ENCODE data around the gene C17orf113. TPM values are rescaled to one million over a fixed set of nuclear protein-coding genes. Genes with fewer than 3 reads are reported as not detected.

Gene C17orf113
- total RNA-seq, 4 donors from 2014 or later: 0.13 to 0.86 (median 0.38) TPM

DNA sequence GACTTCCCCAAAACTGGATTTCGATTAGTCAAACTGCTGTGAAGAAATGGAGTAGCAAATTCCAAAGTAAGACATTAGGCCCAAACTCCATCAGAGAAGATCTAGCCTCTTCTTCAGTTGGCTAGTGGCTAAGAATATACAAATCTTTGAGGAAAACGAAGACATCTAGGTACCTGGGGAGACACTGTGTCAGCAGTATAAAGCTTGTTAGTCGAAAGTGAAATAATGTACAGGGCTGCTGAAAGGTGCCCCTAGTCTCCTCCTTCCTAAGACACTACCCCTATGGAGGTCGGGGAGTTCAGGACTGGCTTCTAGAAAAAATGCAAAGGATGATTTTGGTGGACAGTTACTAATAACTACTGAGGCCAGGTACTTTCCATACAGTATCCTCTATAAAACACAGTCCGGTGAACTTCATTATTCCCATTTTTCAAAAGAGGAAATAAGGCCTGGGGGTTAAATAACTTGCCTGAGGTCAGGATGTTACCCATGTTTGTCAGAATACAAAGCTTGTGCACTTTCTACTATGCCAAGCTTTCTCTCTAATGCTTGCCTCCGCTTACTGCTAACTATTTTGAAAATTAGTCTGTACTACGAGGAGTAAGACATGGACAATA lies 48.1 kb downstream of the C17orf113 start:
- ATAC-seq (no peak), DNase-seq (no peak)
- H3K9me3 ChIP-seq: no peaks in the 10 kb centered on the region
- no peak overlapping the region for H3K4me3 ChIP-seq
- in situ Hi-C loops (cut with MboI; ENCODE audit: low sequenced_read_pairs in 4 of 4) (no loop called here), intact Hi-C loops (cut with DNase I; ENCODE audit: low total_unique reads) (no loop called here)
- H3K27me3 ChIP-seq: no peaks in the 10 kb centered on the region
- TF ChIP-seq CTCF (IDR thresholded peaks at IDR 0.05 in 4 of 5, conservative IDR thresholded peaks at IDR 0.05 in 1 of 5): no peak
- no peak for TF ChIP-seq POLR2A (IDR thresholded peaks at IDR 0.05)
- H3K36me3 ChIP-seq: peaks cover 0 to 36% of the 10 kb centered on the region in 2 donors
- peaks cover 20 to 29% of the 10 kb centered on the region in 2 donors for H3K4me1 ChIP-seq
- H3K27ac ChIP-seq: no peak overlapping the region

DNA sequence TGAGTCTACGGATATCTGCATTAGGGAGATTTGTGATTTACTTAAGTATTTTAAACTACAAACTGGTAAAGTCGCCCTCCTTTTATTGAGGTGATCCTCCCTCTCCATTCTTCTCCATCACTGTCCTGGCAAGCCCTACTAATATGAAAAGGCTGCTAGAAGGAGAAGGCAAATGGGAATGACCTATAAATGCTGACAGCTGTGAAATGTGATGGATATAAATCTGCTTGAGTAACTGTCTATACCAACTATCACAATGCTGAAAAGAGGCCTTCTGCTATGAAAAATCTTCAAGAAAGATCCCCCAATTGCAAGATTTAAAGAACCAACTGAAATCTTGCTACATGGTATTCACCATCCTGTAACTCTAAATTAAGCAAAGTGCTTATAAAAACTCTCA lies 48.7 kb downstream of the C17orf113 start:
- Histone ChIP-seq H3K27me3 (no peaks in the 10 kb centered on the region), H3K9me3 (no peaks in the 10 kb centered on the region), H3K4me1 (peaks cover 15 to 29% of the 10 kb centered on the region in 2 donors), H3K27ac (no peak overlapping the region), H3K36me3 (peaks cover 0 to 41% of the 10 kb centered on the region in 2 donors), H3K4me3 (no peak overlapping the region)
- DNase-seq (no peak), ATAC-seq (no peak)
- intact Hi-C loops (cut with DNase I; ENCODE audit: low total_unique reads) (no loop called here), in situ Hi-C loops (cut with MboI; ENCODE audit: low sequenced_read_pairs in 4 of 4) (no loop called here)
- TF ChIP-seq POLR2A (IDR thresholded peaks at IDR 0.05): no peak

DNA sequence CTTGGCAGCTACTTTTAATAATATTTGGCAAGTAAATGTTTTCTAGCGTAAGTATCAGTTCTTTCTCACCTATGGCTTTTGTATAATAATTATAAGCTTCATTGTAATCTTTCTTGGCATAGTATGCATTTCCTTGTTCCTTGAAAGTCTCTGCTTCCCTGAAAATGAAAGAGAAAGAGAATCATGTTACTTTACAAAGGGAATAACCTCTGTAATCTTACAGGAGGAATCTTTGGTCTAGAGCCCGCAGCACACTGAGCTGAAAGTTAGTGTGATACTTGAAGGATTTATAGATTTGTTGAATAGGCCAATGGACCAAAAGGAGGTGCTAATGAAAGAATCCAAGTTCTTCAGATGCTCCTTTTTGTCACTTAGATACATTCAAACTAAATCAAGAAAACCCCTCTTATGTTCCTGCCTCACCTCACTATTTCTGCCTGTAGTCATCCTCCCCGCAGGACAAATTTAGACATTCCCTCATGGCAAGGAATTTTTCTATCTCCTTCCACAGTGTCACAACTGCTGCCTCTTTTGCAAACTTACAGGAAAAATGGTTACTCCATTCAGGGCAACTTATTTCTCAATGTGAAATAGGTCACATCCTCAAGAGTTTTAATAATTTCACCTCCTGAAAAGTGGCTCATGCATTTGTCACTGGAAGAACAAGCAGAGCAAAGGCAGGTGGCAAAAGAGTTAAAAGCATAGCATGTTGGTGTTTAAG lies 49.8 kb downstream of the C17orf113 start:
- no peaks in the 10 kb centered on the region for H3K9me3 ChIP-seq
- intact Hi-C loops (cut with DNase I; ENCODE audit: low total_unique reads): no loop called here
- peak overlapping the region in 3 of 4 donors; percentile 3 to 40 (median 18) for H3K27ac ChIP-seq
- in situ Hi-C loops (cut with MboI; ENCODE audit: low sequenced_read_pairs in 4 of 4): no loop called here
- peaks cover 14 to 28% of the 10 kb centered on the region in 2 donors for H3K4me1 ChIP-seq
- no peak for DNase-seq
- no peak for TF ChIP-seq POLR2A (IDR thresholded peaks at IDR 0.05)
- TF ChIP-seq CTCF (IDR thresholded peaks at IDR 0.05 in 4 of 5, conservative IDR thresholded peaks at IDR 0.05 in 1 of 5): no peak
- no peak overlapping the region for H3K4me3 ChIP-seq
- H3K36me3 ChIP-seq: peaks cover 0 to 53% of the 10 kb centered on the region in 2 donors
- ATAC-seq: peak in 1 of 2 donors; percentile 32
- no peaks in the 10 kb centered on the region for H3K27me3 ChIP-seq

DNA sequence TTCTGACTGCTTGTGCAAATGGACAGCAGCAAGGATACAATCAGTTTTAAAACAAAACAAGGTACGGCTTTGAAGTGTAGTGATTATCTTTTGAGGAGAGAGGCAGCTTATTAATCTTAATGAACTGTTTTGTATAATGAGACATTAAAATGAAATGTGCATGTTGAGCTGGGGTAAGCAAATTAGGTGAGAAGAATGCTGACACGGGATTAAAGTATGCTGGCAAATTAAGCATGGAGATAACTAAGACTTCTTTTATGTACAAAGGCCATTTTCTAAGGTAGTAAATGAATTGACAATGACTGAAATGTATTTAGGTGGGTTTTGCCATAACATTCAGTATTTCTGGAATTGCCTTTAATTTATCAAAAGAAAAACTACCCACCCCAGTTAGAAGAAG lies 51.9 kb downstream of the C17orf113 start:
- Histone ChIP-seq H3K36me3 (peaks cover 4 to 74% of the 10 kb centered on the region in 2 donors), H3K4me3 (no peak overlapping the region), H3K4me1 (peaks cover 10 to 11% of the 10 kb centered on the region in 2 donors), H3K9me3 (no peaks in the 10 kb centered on the region), H3K27ac (no peak overlapping the region), H3K27me3 (no peaks in the 10 kb centered on the region)
- DNase-seq (no peak), ATAC-seq (no peak)
- intact Hi-C loops (cut with DNase I; ENCODE audit: low total_unique reads) (no loop called here), in situ Hi-C loops (cut with MboI; ENCODE audit: low sequenced_read_pairs in 4 of 4) (no loop called here)
- TF ChIP-seq POLR2A (IDR thresholded peaks at IDR 0.05) (no peak), CTCF (IDR thresholded peaks at IDR 0.05 in 4 of 5, conservative IDR thresholded peaks at IDR 0.05 in 1 of 5) (no peak)

- no peaks in the 10 kb centered on the region for H3K27me3 ChIP-seq
- no peak for TF ChIP-seq POLR2A (IDR thresholded peaks at IDR 0.05)
- no peak for TF ChIP-seq CTCF (IDR thresholded peaks at IDR 0.05 in 4 of 5, conservative IDR thresholded peaks at IDR 0.05 in 1 of 5)
- peaks cover 15 to 20% of the 10 kb centered on the region in 2 donors for H3K4me1 ChIP-seq
- no peaks in the 10 kb centered on the region for H3K9me3 ChIP-seq
- no peak overlapping the region for H3K27ac ChIP-seq
- peaks cover 4 to 85% of the 10 kb centered on the region in 2 donors for H3K36me3 ChIP-seq
- no peak overlapping the region for H3K4me3 ChIP-seq
- in situ Hi-C loops (cut with MboI; ENCODE audit: low sequenced_read_pairs in 4 of 4): no loop called here
- intact Hi-C loops (cut with DNase I; ENCODE audit: low total_unique reads): no loop called here
- no peak for ATAC-seq
- no peak for DNase-seq
These were observed 53.6 kb downstream of the C17orf113 start for GRCh38 chr17:41996855-41997164.
